Karpas-422 (cell line): ENCODE measurements around the gene KIF23. TPM values are rescaled to one million over a fixed set of nuclear protein-coding genes. Genes with fewer than 3 reads are reported as not detected.
"Not testable (repeated sequence)": the region's sequence is repeated elsewhere in the genome, so short reads cannot be mapped to it uniquely, and the experiment has no call there.

Experiments
- DNase-seq: peaks from one replicate; pipeline ENCODE4 v3.0.0-alpha.2; 2015
- H2AFZ ChIP-seq: fragments of 200-600 bp; sonication (generic); 2 replicates; pipeline ENCODE4 v1.6.1; 2014; ENCODE audit warnings: antibody characterized with exemption, low read length, mixed read lengths
- H3K27ac ChIP-seq: fragments of 200-600 bp; sonication (generic); 2 replicates; pipeline ENCODE4 v1.5.1; 2014; ENCODE audit warnings: mild to moderate bottlenecking, low read length, moderate library complexity
- H3K27me3 ChIP-seq: fragments of 200-600 bp; sonication (generic); 2 replicates; pipeline ENCODE4 v1.6.1; 2014; ENCODE audit warnings: low read length, mixed read lengths
- H3K36me3 ChIP-seq: fragments of 200-600 bp; sonication (generic); 2 replicates; pipeline ENCODE4 v1.6.1; 2014; ENCODE audit warnings: low read length, mixed read lengths; ENCODE audit not compliant: insufficient read depth
- H3K4me1 ChIP-seq: fragments of 200-600 bp; sonication (generic); 2 replicates; pipeline ENCODE4 v1.6.1; 2014; ENCODE audit warnings: mild to moderate bottlenecking, low read length, mixed read lengths
- H3K4me2 ChIP-seq: fragments of 200-600 bp; sonication (generic); 2 replicates; pipeline ENCODE4 v1.6.1; 2014; ENCODE audit warnings: low read length, low read depth, mild to moderate bottlenecking; ENCODE audit not compliant: poor library complexity, severe bottlenecking
- H3K4me3 ChIP-seq: fragments of 200-600 bp; sonication (generic); 2 replicates; pipeline ENCODE4 v1.5.1; 2014; ENCODE audit warnings: mild to moderate bottlenecking, antibody characterized with exemption, low read length, mixed read lengths
- H3K79me2 ChIP-seq: fragments of 200-600 bp; sonication (generic); 2 replicates; pipeline ENCODE4 v1.6.1; 2014; ENCODE audit warnings: mild to moderate bottlenecking, low read length, mixed read lengths
- H3K9ac ChIP-seq: fragments of 200-600 bp; sonication (generic); 2 replicates; pipeline ENCODE4 v1.6.0; 2014; ENCODE audit warnings: low read length
- H3K9me2 ChIP-seq: fragments of 200-600 bp; sonication (generic), shearing (Covaris generic); replicated peaks from 2 replicates; pipeline ENCODE4 v1.6.0; 2014; ENCODE audit warnings: mild to moderate bottlenecking, low read length, moderate library complexity; ENCODE audit not compliant: insufficient read depth
- H3K9me3 ChIP-seq: fragments of 300-700, 200-600 bp; sonication (generic); 2 replicates; pipeline ENCODE4 v1.6.1; 2014; ENCODE audit warnings: low read length, mixed read lengths
- H4K20me1 ChIP-seq: fragments of 200-600 bp; sonication (generic); 2 replicates; pipeline ENCODE4 v1.6.1; 2014; ENCODE audit warnings: mild to moderate bottlenecking, antibody characterized with exemption, low read length, low read depth; ENCODE audit not compliant: insufficient read depth
- total RNA-seq: library from RNA; depleted of rRNA; stranded (reverse); fragments of >200 nt; shearing (Covaris generic); gene quantifications from 2 replicates; pipeline ENCODE4 v1.2.3, GENCODE V29; 2014; ENCODE audit warnings: low replicate concordance

KIF23 gene
- total RNA-seq, 1 experiment from 2014 or later, result 32.4 TPM

DNA sequence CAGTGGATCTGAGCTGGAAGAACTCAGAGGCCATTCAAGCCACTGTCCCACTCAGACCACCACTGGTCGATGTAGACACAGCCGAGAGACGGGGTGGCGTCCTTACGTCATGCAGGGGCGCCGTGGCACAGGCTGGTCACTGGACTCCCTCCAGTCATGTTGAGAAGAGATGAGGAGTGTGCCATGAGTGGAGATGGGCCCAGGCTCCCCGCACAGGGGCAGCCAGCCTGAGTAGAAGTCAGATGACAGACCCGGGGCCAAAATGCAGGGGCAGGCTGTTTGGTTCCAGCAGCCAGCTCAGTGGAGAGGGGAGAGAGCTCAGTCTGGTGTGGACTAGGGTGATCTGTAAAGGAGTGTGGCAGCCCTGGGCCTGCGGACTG, 33.4 kb upstream of the KIF23 start:
- Histone ChIP-seq H3K79me2 (no peaks in the 10 kb centered on the region), H3K4me1 (no peaks in the 10 kb centered on the region), H3K9me2 (no peaks in the 10 kb centered on the region), H3K27me3 (no peaks in the 10 kb centered on the region), H3K27ac (no peak overlapping the region), H3K9ac (no peak overlapping the region), H3K36me3 (no peaks in the 10 kb centered on the region), H2AFZ (no peak overlapping the region), H3K9me3 (no peaks in the 10 kb centered on the region), H3K4me2 (no peak overlapping the region), H4K20me1 (no peaks in the 10 kb centered on the region), H3K4me3 (no peak overlapping the region)
- DNase-seq, result no peak

DNA sequence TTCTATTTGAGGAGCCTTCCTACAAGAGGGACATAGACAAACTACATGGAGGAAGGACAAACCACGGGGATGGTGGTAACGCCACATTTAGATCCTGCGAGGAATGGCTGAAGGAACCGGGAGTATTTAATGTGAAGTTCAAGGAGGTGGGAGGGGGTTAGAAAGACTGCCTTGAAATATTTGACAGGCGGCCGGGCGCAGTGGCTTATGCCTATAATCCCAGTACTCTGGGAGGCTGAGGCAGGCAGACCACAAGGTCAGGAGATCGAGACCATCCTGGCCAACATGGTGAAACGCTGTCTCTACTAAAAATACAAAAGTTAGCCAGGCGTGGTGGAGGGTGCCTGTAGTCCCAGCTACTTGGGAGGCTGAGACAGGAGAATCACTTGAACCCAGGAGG, 32.0 kb upstream of the KIF23 start:
- not testable (repeated sequence) for H4K20me1 ChIP-seq, H3K4me2 ChIP-seq, H3K79me2 ChIP-seq

DNA sequence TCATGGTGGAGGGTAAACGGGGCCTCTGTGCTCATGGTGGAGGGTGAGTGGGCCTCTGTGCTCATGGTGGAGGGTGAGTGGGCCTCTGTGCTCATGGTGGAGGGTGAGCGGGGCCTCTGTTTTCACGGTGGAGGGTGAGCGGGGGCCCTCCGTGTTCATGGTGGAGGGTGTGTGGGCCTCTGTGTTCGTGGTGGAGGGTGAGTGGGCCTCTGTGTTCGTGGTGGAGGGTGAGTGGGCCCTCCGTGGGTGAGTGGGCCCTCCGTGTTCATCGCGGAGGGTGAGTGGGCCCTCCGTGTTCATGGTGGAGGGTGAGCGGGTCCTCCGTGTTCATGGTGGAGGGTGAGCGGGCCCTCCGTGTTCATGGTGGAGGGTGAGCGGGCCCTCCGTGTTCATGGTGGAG, 30.1 kb upstream of the KIF23 start:
- H3K9me3 ChIP-seq, H2AFZ ChIP-seq, H3K4me2 ChIP-seq, H3K79me2 ChIP-seq, H3K36me3 ChIP-seq, H3K27me3 ChIP-seq, H4K20me1 ChIP-seq, H3K27ac ChIP-seq, DNase-seq, H3K9me2 ChIP-seq, H3K4me1 ChIP-seq, H3K4me3 ChIP-seq, H3K9ac ChIP-seq: not testable (repeated sequence)

More for the DNA sequence above, 32.0 kb upstream of the KIF23 start:
- H3K4me1 ChIP-seq, H3K36me3 ChIP-seq, H3K27me3 ChIP-seq, H3K9ac ChIP-seq, H3K4me3 ChIP-seq, H3K9me3 ChIP-seq, DNase-seq, H3K27ac ChIP-seq, H2AFZ ChIP-seq, H3K9me2 ChIP-seq: not testable (repeated sequence)

DNA sequence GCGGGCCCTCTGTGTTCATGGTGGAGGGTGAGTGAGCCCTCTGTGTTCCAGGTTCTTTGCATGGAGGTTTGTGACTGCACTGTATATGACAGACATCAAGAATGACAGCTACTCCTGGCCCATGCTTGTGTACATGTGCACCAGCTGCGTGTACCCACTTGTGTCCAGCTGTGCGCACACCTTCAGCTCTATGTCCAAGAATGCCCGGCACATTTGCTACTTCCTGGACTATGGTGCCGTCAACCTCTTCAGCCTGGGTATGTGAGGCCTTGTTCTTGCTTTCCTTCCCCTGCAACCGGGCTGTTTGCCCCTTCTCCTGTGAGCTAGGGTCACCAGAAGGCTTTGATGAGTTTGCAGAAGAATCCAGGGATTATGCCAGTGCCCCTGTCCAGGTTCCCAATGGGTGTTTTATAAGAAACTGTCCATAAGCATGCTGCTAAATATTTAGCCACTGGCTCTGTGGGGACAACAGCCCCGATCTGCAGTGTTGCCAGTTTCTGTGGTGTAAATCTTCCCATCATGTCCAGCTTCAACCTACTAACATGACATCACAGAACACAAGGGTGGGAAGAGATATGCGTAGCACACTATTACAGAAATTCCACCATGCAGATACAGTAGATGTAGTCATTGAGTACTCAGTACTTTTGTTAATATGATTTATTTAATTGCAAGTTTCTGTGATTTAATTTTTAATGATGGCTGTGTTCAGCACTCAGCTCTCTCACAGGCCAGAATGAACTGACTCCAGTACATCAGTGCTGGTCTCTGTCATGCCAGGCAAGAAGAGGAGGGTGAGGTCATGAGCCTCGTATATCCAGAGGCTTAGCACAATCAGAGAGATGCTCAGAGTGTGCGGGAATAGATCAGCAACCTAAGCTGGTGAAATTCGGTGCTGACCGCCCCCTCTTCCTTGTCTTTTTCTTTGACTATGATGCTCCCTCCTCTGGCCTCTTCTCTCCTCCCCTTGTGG, 29.2 kb upstream of the KIF23 start:
- no peaks in the 10 kb centered on the region for H3K79me2 ChIP-seq
- no peak overlapping the region for H3K9ac ChIP-seq
- no peaks in the 10 kb centered on the region for H3K9me3 ChIP-seq
- no peaks in the 10 kb centered on the region for H3K27me3 ChIP-seq
- no peaks in the 10 kb centered on the region for H3K36me3 ChIP-seq
- no peak overlapping the region for H3K4me3 ChIP-seq
- H3K4me2 ChIP-seq, result no peak overlapping the region
- H3K4me1 ChIP-seq, result no peaks in the 10 kb centered on the region
- no peak overlapping the region for H2AFZ ChIP-seq
- H4K20me1 ChIP-seq, result no peaks in the 10 kb centered on the region
- DNase-seq, result no peak
- H3K27ac ChIP-seq, result no peak overlapping the region
- H3K9me2 ChIP-seq, result no peaks in the 10 kb centered on the region

DNA sequence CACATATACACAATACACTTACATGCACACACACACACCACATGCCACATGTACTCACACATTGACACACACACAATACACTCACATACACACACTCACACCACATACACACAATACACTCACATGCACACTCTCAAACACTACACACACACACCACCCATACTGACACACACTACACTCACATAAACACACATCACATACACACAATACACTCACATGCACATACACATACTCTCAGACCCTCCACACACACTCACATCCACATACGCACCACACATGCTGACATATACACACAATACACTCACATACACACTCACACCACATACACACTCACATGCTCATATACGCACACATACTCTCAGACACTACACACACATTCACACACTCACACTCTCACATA, 28.3 kb upstream of the KIF23 start:
- DNase-seq, result no peak
- H3K4me1 ChIP-seq, result no peaks in the 10 kb centered on the region
- H3K4me3 ChIP-seq, result no peak overlapping the region
- H3K36me3 ChIP-seq, result no peaks in the 10 kb centered on the region
- H2AFZ ChIP-seq, result no peak overlapping the region
- H3K9me3 ChIP-seq, result no peaks in the 10 kb centered on the region
- H4K20me1 ChIP-seq, result no peaks in the 10 kb centered on the region
- no peaks in the 10 kb centered on the region for H3K79me2 ChIP-seq
- no peak overlapping the region for H3K9ac ChIP-seq
- H3K27me3 ChIP-seq, result no peaks in the 10 kb centered on the region
- no peaks in the 10 kb centered on the region for H3K9me2 ChIP-seq
- H3K4me2 ChIP-seq, result no peak overlapping the region
- no peak overlapping the region for H3K27ac ChIP-seq

DNA sequence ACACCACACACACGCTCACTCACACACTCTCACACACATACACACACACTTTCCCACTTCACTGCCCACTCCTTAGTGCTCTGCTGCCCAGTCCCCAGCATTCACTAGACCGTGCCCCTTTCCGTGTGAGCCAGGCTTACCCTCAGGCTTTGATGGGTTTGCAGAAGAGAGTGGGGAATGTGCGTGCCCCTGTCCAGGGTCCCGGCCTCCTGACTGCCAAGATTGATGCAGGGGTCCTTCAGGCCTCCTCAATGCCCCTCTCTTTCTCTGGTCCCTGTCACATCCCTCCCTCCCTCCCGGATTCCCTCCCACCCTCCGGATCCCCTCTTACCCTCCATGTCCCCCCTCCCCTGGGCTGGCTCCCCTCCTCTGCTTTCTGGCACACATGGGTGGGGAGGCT, 27.9 kb upstream of the KIF23 start:
- Histone ChIP-seq H3K4me1 (no peaks in the 10 kb centered on the region), H3K79me2 (no peaks in the 10 kb centered on the region), H3K9ac (no peak overlapping the region), H3K27ac (no peak overlapping the region), H2AFZ (no peak overlapping the region), H3K9me2 (no peaks in the 10 kb centered on the region), H3K27me3 (no peaks in the 10 kb centered on the region), H3K4me2 (no peak overlapping the region), H3K36me3 (no peaks in the 10 kb centered on the region), H3K4me3 (no peak overlapping the region), H3K9me3 (no peaks in the 10 kb centered on the region), H4K20me1 (no peaks in the 10 kb centered on the region)
- no peak for DNase-seq

DNA sequence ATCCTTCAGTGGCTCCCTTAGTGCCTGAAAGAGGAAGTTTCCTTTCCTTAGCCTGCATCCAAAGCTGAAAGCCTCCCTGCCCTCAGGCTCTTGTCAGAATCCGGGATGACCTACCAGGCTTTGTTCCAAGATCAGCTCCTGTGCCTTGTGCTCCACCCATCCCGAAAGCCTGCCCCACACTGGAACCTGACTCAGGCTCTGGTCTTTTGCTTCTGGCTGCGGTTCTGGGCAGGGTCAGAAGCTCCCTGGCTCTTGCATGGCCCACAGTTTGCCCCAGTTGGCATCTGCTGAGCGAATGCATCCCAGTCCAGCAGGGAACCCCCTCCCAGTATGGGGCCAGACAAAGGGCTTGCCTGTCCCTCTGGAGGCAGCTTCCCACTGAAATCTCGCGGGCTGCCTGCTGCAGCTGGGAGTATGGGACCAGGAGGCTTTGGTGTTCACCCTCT, 25.9 kb upstream of the KIF23 start:
- no peak overlapping the region for H3K4me2 ChIP-seq
- H3K9me3 ChIP-seq, result no peaks in the 10 kb centered on the region
- no peak overlapping the region for H2AFZ ChIP-seq
- no peaks in the 10 kb centered on the region for H4K20me1 ChIP-seq
- H3K36me3 ChIP-seq, result no peaks in the 10 kb centered on the region
- H3K27me3 ChIP-seq, result no peaks in the 10 kb centered on the region
- H3K27ac ChIP-seq, result no peak overlapping the region
- no peak overlapping the region for H3K9ac ChIP-seq
- H3K79me2 ChIP-seq, result no peaks in the 10 kb centered on the region
- DNase-seq, result no peak
- no peaks in the 10 kb centered on the region for H3K4me1 ChIP-seq
- no peaks in the 10 kb centered on the region for H3K9me2 ChIP-seq
- H3K4me3 ChIP-seq, result no peak overlapping the region

DNA sequence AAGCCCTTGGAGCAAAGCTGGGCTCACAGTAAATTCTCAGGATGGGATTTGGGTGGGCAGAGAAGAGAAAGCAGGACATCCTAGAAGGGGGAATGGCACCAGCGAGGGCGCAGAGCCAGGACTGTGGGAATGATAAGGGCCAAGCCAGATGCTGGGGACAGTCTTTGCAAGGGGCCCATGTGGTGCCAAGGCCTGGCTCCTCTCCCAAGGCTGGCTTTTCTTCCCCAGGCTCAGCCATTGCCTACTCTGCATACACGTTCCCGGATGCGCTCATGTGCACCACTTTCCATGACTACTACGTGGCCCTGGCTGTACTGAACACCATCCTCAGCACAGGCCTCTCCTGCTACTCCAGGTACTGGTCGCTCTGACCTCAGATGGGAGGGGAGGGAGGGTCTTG, 24.7 kb upstream of the KIF23 start:
- no peak overlapping the region for H3K4me2 ChIP-seq
- no peaks in the 10 kb centered on the region for H3K27me3 ChIP-seq
- no peak overlapping the region for H3K4me3 ChIP-seq
- H2AFZ ChIP-seq, result no peak overlapping the region
- no peaks in the 10 kb centered on the region for H3K79me2 ChIP-seq
- H3K9me3 ChIP-seq, result no peaks in the 10 kb centered on the region
- no peaks in the 10 kb centered on the region for H4K20me1 ChIP-seq
- H3K27ac ChIP-seq, result no peak overlapping the region
- no peaks in the 10 kb centered on the region for H3K9me2 ChIP-seq
- no peak for DNase-seq
- peaks cover 2% of the 10 kb centered on the region; the same call in 1 of the 2 replicates for H3K4me1 ChIP-seq
- no peaks in the 10 kb centered on the region for H3K36me3 ChIP-seq
- no peak overlapping the region for H3K9ac ChIP-seq
